Bronchial epithelial cell (primary cell): ENCODE data around the gene MAP4K4. TPM values are rescaled to one million over a fixed set of nuclear protein-coding genes. Genes with fewer than 3 reads are reported as not detected.

Experiments
- DNase-seq: peaks from one replicate; pipeline ENCODE4 v3.0.0-alpha.2; 2010; ENCODE audit warnings: low read depth
- FAIRE-seq: peaks from 2 replicates; lab custom pipeline; 2011; peaks lifted over from hg19 to GRCh38; lab: Jason Lieb, UNC
- H3K27me3 ChIP-seq: 2 replicates; pipeline ENCODE4 v1.5.1; 2011; ENCODE audit warnings: low read length; ENCODE audit not compliant: control insufficient read depth, insufficient read depth
- H3K36me3 ChIP-seq: 2 replicates; pipeline ENCODE4 v1.5.1; 2011; ENCODE audit warnings: low read length; ENCODE audit not compliant: control insufficient read depth, insufficient read depth
- H3K4me3 ChIP-seq: 2 replicates; pipeline ENCODE4 v1.5.1; 2011; ENCODE audit warnings: mild to moderate bottlenecking, low read depth, low read length, control low read depth
- CTCF ChIP-seq: IDR thresholded peaks from 2 replicates; pipeline ENCODE4 v1.5.1; 2011; ENCODE audit warnings: mild to moderate bottlenecking, moderate library complexity, low read length, control low read depth, inconsistent platforms; ENCODE audit not compliant: insufficient read depth, severe bottlenecking
- total RNA-seq: library from RNA; depleted of rRNA; stranded (reverse); fragments of >200 nt; gene quantifications from 2 replicates; pipeline ENCODE4 v1.2.1, GENCODE V29; 2014

Gene MAP4K4
- total RNA-seq, 1 donor from 2014 or later: 81.1 TPM

GRCh38 chr2:101725515-101726192 is 28.1 kb downstream of the MAP4K4 start:
- Histone ChIP-seq H3K27me3 (no peaks in the 10 kb centered on the region), H3K4me3 (no peak overlapping the region), H3K36me3 (no peaks in the 10 kb centered on the region)
- FAIRE-seq: no peak
- TF ChIP-seq CTCF: no peak
- DNase-seq: no peak

- Histone ChIP-seq H3K4me3 (no peak overlapping the region), H3K27me3 (no peaks in the 10 kb centered on the region), H3K36me3 (no peaks in the 10 kb centered on the region)
- no peak for DNase-seq
- FAIRE-seq: no peak
- no peak for TF ChIP-seq CTCF
Observed at GRCh38 chr2:101728865-101729264, 31.4 kb downstream of the MAP4K4 start.

- no peak for FAIRE-seq
- no peaks in the 10 kb centered on the region for H3K27me3 ChIP-seq
- no peak for DNase-seq
- no peak for TF ChIP-seq CTCF
- H3K4me3 ChIP-seq: no peak overlapping the region
- H3K36me3 ChIP-seq: no peaks in the 10 kb centered on the region
Observed at GRCh38 chr2:101729521-101730190, 32.1 kb downstream of the MAP4K4 start.

GRCh38 chr2:101731221-101732054 is 33.9 kb downstream of the MAP4K4 start:
- Histone ChIP-seq H3K36me3 (no peaks in the 10 kb centered on the region), H3K27me3 (no peaks in the 10 kb centered on the region), H3K4me3 (no peak overlapping the region)
- no peak for TF ChIP-seq CTCF
- DNase-seq (no peak), FAIRE-seq (no peak)

GRCh38 chr2:101732199-101732598 is 34.7 kb downstream of the MAP4K4 start:
- no peak for TF ChIP-seq CTCF
- Histone ChIP-seq H3K27me3 (no peaks in the 10 kb centered on the region), H3K4me3 (no peak overlapping the region), H3K36me3 (no peaks in the 10 kb centered on the region)
- FAIRE-seq (no peak), DNase-seq (no peak)
